ENCODE measurements around the gene EIF6.

EIF6 gene

GRCh38 chr20:35312318-35312717, 27.7 kb upstream of the EIF6 start:
- DNase-seq (ENCODE audit: low read depth), result peak; percentile 89

GRCh38 chr20:35311822-35312221, 27.2 kb upstream of the EIF6 start:
- no peak for DNase-seq (ENCODE audit: low read depth)

GRCh38 chr20:35311409-35311808, 26.8 kb upstream of the EIF6 start:
- DNase-seq (ENCODE audit: low read depth), result no peak

GRCh38 chr20:35307666-35308653, 23.4 kb upstream of the EIF6 start:
- DNase-seq (ENCODE audit: low read depth), result peak; percentile 91

GRCh38 chr20:35306931-35307517, 22.5 kb upstream of the EIF6 start:
- DNase-seq (ENCODE audit: low read depth), result peak; percentile 91

- peak; percentile 97 for DNase-seq (ENCODE audit: low read depth)
These were observed 21.3 kb upstream of the EIF6 start for GRCh38 chr20:35305682-35306556.

- DNase-seq (ENCODE audit: low read depth), result no peak
These were observed 20.4 kb upstream of the EIF6 start for GRCh38 chr20:35304956-35305355.

GRCh38 chr20:35303735-35304491, 19.3 kb upstream of the EIF6 start:
- peak; percentile 82 for DNase-seq (ENCODE audit: low read depth)

GRCh38 chr20:35303382-35303734, 18.8 kb upstream of the EIF6 start:
- no peak for DNase-seq (ENCODE audit: low read depth)

GRCh38 chr20:35302421-35303335, 18.1 kb upstream of the EIF6 start:
- peak; percentile 55 for DNase-seq (ENCODE audit: low read depth)

- DNase-seq (ENCODE audit: low read depth), result no peak
These were observed 16.9 kb upstream of the EIF6 start for GRCh38 chr20:35301426-35301825.

- no peak for DNase-seq (ENCODE audit: low read depth)
These were observed 16.1 kb upstream of the EIF6 start for GRCh38 chr20:35300469-35301262.

GRCh38 chr20:35299780-35300179, 15.2 kb upstream of the EIF6 start:
- DNase-seq (ENCODE audit: low read depth), result no peak

- DNase-seq (ENCODE audit: low read depth), result no peak
These were observed 13.7 kb upstream of the EIF6 start for GRCh38 chr20:35298264-35298663.

- DNase-seq (ENCODE audit: low read depth), result no peak
These were observed 13.2 kb upstream of the EIF6 start for GRCh38 chr20:35297740-35298139.

GRCh38 chr20:35297155-35297554, 12.6 kb upstream of the EIF6 start:
- DNase-seq (ENCODE audit: low read depth), result no peak

GRCh38 chr20:35296101-35296554, 11.6 kb upstream of the EIF6 start:
- DNase-seq (ENCODE audit: low read depth), result no peak

GRCh38 chr20:35295674-35296073, 11.1 kb upstream of the EIF6 start:
- no peak for DNase-seq (ENCODE audit: low read depth)

- no peak for DNase-seq (ENCODE audit: low read depth)
These were observed 10.5 kb upstream of the EIF6 start for GRCh38 chr20:35295058-35295457.

GRCh38 chr20:35294293-35294685, 9.7 kb upstream of the EIF6 start:
- no peak for DNase-seq (ENCODE audit: low read depth)
